AG09319 (cell line): ENCODE data around the gene SLC29A1.
A peak's percentile ranks its signal among the peaks of the same experiment; 100 is the strongest.
"Not testable (repeated sequence)": the region's sequence is repeated elsewhere in the genome, so short reads cannot be mapped to it uniquely, and the experiment has no call there.

Experiments
- DNase-seq: peaks from one replicate; pipeline ENCODE4 v3.0.0-alpha.2; 2010; ENCODE audit warnings: low read depth; ENCODE audit errors: extremely low read depth
- CTCF ChIP-seq: IDR thresholded peaks from 2 replicates; pipeline ENCODE4 v1.5.1; 2011; ENCODE audit warnings: low read depth, mild to moderate bottlenecking, inconsistent platforms, low read length, moderate library complexity

SLC29A1 gene

GRCh38 chr6:44229376-44230033 is 6.1 kb downstream of the SLC29A1 start:
- no peak for TF ChIP-seq CTCF
- no peak for DNase-seq

DNA sequence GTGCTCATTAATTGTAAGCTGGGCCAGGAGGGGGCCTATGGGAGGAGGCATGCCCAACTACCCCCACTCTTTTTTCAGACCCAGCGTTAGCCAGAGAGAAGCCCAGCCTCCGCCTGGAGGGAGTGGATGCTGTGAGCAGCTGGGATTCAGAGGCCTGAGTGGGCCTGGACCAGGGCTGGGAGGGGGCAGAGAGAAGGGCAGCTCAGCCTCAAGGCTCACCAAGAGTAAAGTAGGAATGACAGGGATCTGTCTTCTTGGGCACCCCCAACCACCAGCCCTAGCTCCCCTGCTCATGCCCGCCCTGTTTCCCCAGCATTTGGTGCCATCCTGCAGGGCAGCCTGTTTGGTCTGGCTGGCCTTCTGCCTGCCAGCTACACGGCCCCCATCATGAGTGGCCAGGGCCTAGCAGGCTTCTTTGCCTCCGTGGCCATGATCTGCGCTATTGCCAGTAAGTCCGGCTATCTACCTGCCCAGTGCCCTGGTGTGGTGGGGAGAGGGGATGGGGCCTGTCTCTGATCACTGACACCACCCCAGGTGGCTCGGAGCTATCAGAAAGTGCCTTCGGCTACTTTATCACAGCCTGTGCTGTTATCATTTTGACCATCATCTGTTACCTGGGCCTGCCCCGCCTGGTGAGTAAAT is 6.8 kb downstream of the SLC29A1 start:
- no peak for DNase-seq
- TF ChIP-seq CTCF = no peak

- DNase-seq = not testable (repeated sequence)
Measured at GRCh38 chr6:44231426-44231825, 8.0 kb downstream of the SLC29A1 start.

DNA sequence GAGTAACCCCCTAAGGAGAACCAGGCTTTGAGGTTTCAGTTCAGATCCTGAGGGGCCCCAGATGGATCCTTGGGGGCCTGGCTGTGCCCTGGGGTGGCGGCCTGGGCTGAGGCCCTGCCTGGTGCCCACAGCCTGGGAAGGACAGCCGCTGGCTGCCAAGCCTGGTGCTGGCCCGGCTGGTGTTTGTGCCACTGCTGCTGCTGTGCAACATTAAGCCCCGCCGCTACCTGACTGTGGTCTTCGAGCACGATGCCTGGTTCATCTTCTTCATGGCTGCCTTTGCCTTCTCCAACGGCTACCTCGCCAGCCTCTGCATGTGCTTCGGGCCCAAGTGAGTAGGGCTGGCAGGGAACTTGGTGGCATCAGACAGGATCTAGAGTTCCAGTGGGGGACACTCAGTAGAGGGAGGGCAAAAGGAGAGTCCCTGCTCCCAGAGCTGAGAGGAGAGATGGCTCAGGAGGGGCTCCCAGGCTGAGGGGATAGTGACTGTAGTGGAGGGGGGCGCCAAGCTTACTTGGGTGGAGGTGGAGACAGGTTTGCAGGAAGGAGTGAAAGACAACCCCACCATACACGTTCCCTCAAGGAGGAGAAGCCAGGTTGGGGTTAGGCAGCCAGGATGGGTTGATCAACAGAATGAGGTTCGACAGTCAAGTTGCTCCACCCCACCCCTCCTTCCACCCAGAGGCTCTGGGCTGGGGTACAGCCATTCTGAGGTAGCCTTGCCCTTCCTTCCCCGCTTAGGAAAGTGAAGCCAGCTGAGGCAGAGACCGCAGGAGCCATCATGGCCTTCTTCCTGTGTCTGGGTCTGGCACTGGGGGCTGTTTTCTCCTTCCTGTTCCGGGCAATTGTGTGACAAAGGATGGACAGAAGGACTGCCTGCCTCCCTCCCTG is 9.5 kb downstream of the SLC29A1 start:
- no peak for TF ChIP-seq CTCF
- no peak for DNase-seq

GRCh38 chr6:44233567-44234100 is 10.2 kb downstream of the SLC29A1 start:
- TF ChIP-seq CTCF = no peak
- no peak for DNase-seq

GRCh38 chr6:44234101-44235025 is 11.0 kb downstream of the SLC29A1 start:
- DNase-seq = no peak
- peak; percentile 80 for TF ChIP-seq CTCF

- no peak for DNase-seq
- no peak for TF ChIP-seq CTCF
Measured at GRCh38 chr6:44235269-44235668, 11.9 kb downstream of the SLC29A1 start.
